HL-60 (cell line): ENCODE measurements around the gene PAQR5.

Experiments used
- DNase-seq, 2 experiments: peaks; one replicate each; pipeline ENCODE4 v3.0.0-alpha.2; 2010 to 2020; ENCODE audit warnings: low read depth in 1 of 2, low spot score in 1 of 2
- H3K27ac ChIP-seq: fragments of 250-450 bp; sonication (Bioruptor Pico); replicated peaks from 2 replicates; pipeline ENCODE4 v1.5.1; 2020; ENCODE audit warnings: mild to moderate bottlenecking, moderate library complexity
- H3K27me3 ChIP-seq: fragments of 250-450 bp; sonication (Bioruptor Pico); 2 replicates; pipeline ENCODE4 v1.5.1; 2021; ENCODE audit warnings: mild to moderate bottlenecking, moderate library complexity; ENCODE audit not compliant: insufficient read depth, poor library complexity, severe bottlenecking
- H3K4me3 ChIP-seq: replicated peaks from 2 replicates; pipeline ENCODE4 v1.5.1; 2011; ENCODE audit warnings: mild to moderate bottlenecking, control low read depth, low read length; ENCODE audit not compliant: insufficient read depth
- GABPA ChIP-seq: IDR thresholded peaks from 2 replicates; pipeline ENCODE4 v1.6.1; 2012; ENCODE audit warnings: low read depth
- POLR2AphosphoS5 ChIP-seq: IDR thresholded peaks from 2 replicates; pipeline ENCODE4 v1.6.1; 2012; ENCODE audit warnings: low read depth
- REST ChIP-seq: IDR thresholded peaks from 2 replicates; pipeline ENCODE4 v1.6.1; 2012; ENCODE audit warnings: low read depth; ENCODE audit not compliant: insufficient replicate concordance
- SPI1 ChIP-seq: IDR thresholded peaks from 2 replicates; pipeline ENCODE4 v1.6.1; 2012; ENCODE audit warnings: low read depth, mild to moderate bottlenecking, borderline replicate concordance
- TF ChIP-seq, protein P1 (sequence below): IDR thresholded peaks from one replicate; pipeline ENCODE4 v1.5.1; 2011; ENCODE audit warnings: low read length, control low read depth, inconsistent platforms; ENCODE audit not compliant: insufficient read depth

The PAQR5 gene

GRCh38 chr15:69297642-69298353 is 914 bp upstream of the PAQR5 start:
- peaks cover 19% of the 10 kb centered on the region for H3K27me3 ChIP-seq
- no peak for TF ChIP-seq REST
- no peak for TF ChIP-seq SPI1
- TF ChIP-seq, protein P1, sequence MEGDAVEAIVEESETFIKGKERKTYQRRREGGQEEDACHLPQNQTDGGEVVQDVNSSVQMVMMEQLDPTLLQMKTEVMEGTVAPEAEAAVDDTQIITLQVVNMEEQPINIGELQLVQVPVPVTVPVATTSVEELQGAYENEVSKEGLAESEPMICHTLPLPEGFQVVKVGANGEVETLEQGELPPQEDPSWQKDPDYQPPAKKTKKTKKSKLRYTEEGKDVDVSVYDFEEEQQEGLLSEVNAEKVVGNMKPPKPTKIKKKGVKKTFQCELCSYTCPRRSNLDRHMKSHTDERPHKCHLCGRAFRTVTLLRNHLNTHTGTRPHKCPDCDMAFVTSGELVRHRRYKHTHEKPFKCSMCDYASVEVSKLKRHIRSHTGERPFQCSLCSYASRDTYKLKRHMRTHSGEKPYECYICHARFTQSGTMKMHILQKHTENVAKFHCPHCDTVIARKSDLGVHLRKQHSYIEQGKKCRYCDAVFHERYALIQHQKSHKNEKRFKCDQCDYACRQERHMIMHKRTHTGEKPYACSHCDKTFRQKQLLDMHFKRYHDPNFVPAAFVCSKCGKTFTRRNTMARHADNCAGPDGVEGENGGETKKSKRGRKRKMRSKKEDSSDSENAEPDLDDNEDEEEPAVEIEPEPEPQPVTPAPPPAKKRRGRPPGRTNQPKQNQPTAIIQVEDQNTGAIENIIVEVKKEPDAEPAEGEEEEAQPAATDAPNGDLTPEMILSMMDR: no peak
- no peak for TF ChIP-seq POLR2AphosphoS5
- TF ChIP-seq GABPA: no peak
- no peak overlapping the region for H3K4me3 ChIP-seq
- DNase-seq: no peak
- no peak overlapping the region for H3K27ac ChIP-seq

- no peak for TF ChIP-seq GABPA
- TF ChIP-seq SPI1: no peak
- TF ChIP-seq REST: no peak
- TF ChIP-seq, protein P1: no peak
- no peak for TF ChIP-seq POLR2AphosphoS5
- Histone ChIP-seq H3K4me3 (no peak overlapping the region), H3K27ac (no peak overlapping the region), H3K27me3 (peaks cover 19% of the 10 kb centered on the region)
- DNase-seq: no peak
Observed at GRCh38 chr15:69298354-69298696, 387 bp upstream of the PAQR5 start.

DNA sequence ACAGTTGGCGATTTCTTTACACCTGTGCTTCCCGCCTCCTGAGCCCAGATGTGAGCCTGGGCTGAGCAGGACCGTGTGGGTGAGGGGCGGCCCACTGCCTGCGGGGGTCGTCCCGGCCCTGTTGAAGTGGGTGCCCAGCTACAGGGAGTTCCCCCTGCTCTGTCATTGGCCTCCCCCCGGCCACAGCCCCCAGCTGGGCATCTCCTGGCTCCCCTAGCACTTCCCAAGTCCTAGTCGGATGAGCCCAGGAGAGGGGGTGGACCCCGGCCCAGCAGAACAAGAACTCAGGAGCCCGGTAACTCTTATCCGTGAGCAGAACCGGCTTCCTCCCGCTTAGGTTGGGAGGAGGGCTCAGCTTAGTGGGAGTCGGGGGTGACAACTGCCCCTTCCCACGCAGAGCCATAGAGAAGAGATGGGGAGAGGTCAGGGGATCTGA is 757 bp downstream of the PAQR5 start:
- peak overlapping the region; percentile 38 for H3K4me3 ChIP-seq

More for the DNA sequence above, 757 bp downstream of the PAQR5 start:
- Histone ChIP-seq H3K27ac (no peak overlapping the region), H3K27me3 (peaks cover 19% of the 10 kb centered on the region)
- TF ChIP-seq GABPA (no peak), SPI1 (no peak), POLR2AphosphoS5 (no peak), REST (no peak)
- TF ChIP-seq, protein P1: no peak
- no peak for DNase-seq
